Activated CD8-positive, alpha-beta memory T cell treated with anti-CD3 and anti-CD28 coated beads, Interleukin-2, amount 50 U/mL, for 1 hour (primary cell): ENCODE data around the gene CISTR.
"Not testable (repeated sequence)": the region's sequence is repeated elsewhere in the genome, so short reads cannot be mapped to it uniquely, and the experiment has no call there.

ENCODE experiments used
- DNase-seq: peaks from one replicate; pipeline ENCODE4 v3.0.0-alpha.2; 2020; ENCODE audit errors: extremely low read depth

The CISTR gene

DNA sequence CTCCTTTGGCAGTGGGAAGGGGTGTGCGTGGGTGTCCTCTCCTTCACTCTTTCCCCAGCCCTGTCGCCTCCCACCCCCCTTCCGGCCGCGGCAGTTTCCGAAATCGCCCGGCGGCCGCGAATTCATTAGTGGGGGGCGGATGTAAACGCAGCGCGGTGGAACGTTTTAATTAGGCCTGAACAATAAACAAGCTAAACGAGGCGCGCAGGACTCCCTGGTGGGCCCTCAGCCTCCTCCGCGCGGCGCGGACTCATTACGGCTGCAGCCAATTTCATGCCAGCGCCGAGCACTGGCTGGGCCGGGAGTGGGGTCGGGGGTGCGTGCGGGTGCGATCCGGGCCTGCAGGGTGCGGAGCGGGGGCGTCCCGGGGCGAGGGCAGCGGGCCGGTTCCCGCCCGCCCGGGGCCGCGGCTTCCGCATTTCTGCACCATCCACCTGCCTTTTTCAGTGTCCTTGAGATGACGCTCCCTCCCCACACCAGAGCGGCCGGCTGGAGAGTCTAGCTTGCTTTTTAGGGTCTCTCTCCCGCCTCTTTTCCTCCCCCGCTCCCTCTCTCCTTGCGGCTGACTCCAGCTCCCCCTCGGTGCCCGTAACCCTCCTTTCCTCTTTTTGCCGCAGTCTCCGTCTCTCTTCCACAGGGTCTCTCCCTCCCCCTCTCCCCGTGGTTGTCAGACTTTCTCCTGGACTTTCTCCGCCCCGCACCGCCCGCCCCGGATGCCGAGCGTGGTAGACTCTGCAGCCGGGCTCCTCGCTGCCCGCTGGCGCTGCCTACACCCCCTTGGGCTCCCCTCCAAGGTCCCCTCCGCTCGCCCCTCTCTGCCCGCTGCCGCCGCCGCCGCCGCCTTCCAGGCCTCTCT, at the start of gene CISTR:
Gene CISTR, minus strand, starts transcription at position 644 of the 856 bp plus-strand sequence.
- DNase-seq, result no peak

- no peak for DNase-seq
Observed at GRCh38 chr12:53798575-53798974, 46.8 kb upstream of the CISTR start.

DNA sequence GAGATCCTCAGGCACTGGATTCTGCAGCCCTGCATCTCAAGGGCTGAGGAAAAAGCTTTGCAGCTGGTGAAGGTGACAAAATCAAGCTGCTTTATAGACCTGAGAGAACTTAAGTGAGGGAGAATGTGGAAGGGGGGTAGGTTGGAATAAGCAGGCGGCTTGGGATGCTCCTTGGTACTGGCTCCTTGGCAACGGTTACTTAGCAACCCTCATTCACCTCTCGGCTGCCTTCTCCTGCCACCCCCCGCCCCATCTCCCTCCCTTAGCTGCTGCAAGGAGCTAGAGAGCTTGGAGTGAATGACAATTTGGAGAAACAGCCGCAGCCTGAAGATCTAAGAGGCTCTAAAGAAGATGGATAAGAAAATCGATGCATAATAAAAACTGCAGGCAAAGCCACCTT, 44.1 kb upstream of the CISTR start:
- DNase-seq, result no peak

GRCh38 chr12:53793221-53793620, 41.4 kb upstream of the CISTR start:
- DNase-seq, result no peak

- DNase-seq, result no peak
Observed at GRCh38 chr12:53791735-53792326, 40.1 kb upstream of the CISTR start.

DNA sequence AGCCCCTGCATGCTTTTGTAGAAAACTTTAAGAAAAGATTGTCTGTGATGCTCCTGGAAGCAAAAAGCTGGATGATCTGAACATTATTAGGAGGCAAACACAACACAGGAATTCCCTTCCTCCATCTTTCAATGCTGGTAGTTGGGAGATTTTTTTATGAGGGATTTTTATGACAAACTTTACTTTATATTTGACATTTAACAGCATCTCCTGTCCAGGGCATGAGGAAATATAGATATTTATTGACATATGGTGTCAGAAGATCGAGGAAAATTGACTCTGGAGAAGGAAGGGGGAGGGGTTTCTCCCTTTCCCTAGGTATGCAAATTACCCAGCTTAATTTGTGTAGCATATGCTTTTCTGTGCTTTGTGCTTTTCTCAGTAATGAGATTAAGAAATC, 37.8 kb upstream of the CISTR start:
- DNase-seq, result no peak

DNA sequence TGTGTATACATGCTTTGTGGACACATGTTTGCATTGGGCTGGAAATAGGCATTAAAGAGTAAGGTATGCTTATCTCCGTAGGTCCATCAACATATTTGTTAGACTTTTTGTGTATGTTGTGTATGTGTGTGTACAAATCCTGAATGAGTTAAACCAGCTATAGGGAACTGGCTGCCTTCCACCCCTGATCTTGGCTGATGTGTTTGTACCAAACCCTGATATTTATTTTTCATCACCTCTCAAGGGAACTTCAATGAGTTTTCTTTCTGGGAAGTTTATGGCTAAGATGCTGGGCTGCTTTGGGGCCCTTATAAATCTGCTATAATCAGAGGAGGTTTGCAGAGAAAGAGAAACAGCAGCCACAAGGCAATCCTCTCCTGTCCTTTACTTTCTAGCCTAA, 37.1 kb upstream of the CISTR start:
- no peak for DNase-seq

DNA sequence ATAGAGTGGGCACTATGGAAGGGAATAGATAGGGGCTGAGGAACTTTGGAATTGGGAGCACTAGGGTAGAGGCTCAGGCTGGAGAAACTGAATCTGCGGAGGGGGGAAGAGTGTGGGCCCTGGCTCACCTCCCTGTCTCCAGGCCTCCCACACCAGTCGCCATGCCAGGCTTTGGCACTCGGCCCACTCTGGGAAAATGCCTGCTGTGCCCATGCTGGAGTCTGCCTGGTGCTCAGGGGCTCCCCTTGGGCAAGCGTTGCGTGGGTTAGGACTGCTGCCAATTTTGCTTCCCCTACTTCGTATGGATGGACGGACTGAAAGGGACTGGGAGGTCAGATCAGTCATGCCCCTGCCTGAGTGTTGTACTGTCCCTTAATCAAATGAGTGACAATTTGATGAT, 34.6 kb upstream of the CISTR start:
- DNase-seq, result no peak

GRCh38 chr12:53785161-53785560, 33.4 kb upstream of the CISTR start:
- DNase-seq, result no peak

- DNase-seq, result no peak
Observed at GRCh38 chr12:53782093-53782703, 30.4 kb upstream of the CISTR start.

- no peak for DNase-seq
Observed at GRCh38 chr12:53781228-53781801, 29.5 kb upstream of the CISTR start.

GRCh38 chr12:53780323-53780722, 28.5 kb upstream of the CISTR start:
- no peak for DNase-seq

DNA sequence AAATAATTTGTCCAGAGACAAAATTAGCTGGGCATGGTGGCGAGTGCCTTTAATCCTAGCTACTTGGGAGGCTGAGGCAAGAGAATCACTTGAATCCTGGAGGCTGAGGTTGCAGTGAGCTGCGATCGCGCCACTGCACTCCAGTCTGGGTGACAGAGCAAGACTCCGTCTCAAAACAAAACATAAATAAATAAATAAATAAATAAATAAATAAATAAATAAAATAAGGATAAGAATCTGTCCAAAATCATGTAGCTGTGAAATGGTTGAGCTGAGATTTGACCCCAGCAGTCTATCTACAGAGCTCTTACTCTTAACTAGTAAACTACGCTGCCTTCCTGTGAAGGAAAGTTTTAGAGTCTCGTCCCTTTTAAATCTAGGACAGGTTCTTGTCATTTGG, 27.9 kb upstream of the CISTR start:
- DNase-seq, result not testable (repeated sequence)

DNA sequence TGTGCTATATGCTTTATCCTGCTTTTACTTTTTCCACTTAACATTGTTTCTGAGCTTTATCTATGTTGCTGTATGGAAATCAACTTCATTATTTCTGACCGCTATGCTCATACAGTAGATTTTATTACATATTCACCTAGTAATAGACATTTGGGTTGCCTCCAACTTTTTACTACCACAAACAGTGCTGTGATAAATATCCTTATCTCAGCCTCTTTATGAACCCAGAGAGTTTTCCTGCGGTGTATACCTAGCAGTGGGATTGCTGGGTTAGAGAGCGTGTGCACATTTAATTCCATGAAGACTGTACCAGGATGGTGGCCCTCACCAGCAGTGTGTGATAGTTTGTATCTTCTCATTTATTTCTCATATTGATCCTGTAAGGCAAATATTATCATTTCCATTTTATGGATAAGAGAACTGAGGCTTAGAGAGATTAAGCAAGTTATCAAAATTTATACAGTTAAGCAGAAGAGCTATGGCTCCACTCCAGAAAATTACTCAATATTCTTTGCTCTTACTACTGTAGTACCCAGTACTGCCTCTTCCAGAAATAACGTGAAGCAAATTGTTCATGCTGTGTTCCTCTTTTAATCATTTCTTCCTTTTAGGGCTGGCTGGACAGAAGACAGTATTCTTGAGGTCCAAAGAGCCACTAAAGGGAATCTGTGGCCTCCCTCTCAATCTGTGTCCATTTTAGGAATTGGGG, 26.3 kb upstream of the CISTR start:
- no peak for DNase-seq

DNA sequence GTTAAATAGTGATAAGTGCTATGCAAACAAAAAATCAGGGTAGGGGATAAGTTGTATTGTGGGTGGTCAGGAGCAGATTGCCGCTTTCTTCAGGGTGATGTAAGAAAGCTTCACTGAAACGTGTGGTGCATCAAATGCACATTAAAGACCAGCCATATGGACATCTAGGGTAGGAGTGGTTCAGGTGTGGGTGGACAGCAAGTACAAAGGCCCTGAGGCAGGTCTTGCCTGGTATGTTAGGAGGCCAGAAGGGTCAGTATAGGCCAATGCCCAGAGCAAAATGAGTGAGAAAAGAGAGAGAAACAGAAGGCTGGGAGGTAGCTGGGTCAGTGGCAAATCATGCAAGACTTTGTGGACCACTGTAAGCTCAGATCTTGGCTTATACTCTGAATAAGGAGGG, 25.6 kb upstream of the CISTR start:
- DNase-seq, result no peak

GRCh38 chr12:53776872-53777271, 25.1 kb upstream of the CISTR start:
- DNase-seq, result no peak

- no peak for DNase-seq
Observed at GRCh38 chr12:53775478-53776145, 23.8 kb upstream of the CISTR start.

DNA sequence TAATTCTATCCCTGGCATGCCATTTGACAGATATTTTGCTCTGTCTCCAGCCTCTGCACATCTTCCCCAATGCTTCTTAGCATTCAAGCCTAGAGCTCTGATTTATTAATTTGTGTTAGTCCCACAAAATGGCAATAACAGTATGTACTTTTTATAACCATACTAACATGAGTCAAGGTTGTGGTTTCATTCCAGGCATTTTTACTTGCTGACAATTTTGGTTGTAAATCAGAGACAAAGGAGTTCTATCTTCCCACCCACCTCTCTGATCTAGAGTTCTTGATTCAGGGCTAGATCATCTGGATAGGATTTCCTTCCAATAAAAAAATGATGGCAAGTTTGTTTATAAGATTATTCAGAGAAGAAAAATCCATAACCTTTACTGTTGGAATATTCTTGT, 18.5 kb upstream of the CISTR start:
- DNase-seq, result no peak

DNA sequence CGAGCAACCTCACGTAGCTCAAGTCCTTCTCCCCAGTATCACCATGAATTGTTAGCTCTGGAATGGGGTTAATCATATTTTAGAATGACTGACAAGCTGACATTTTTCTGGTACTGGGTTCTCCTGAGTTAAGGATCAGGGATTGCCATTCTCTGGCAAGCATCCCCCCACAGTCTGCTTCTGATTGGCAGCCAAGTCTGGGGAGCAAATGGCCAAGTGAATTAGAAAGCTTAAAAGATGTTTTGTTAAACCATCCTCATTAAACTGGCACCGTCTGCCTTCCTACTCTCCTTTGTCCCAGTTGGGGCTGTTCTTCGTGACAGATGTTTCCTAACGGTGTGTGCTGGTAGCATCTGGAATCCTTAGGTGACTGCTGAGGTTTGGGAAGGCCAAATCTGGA, 17.2 kb upstream of the CISTR start:
- no peak for DNase-seq

- no peak for DNase-seq
Observed at GRCh38 chr12:53766881-53767280, 15.1 kb upstream of the CISTR start.

DNA sequence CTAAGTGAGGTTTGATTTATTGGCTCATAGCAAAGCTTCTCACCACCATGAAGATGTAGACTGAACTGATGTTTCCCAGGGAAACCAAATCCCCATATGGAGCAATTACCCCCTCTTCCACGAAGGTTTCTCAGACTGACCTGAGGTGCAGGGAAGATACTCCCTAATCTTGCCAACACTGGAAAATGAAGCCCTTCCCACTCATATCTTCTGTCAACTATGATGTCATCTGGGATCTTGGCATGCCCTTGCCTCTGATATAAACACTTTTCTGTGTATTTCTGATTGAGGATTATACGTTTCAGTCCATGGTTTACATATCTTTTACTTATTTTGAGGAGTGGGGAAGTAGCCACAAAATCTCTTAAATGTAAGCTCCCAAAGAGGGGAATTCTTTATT, 14.1 kb upstream of the CISTR start:
- DNase-seq, result no peak

GRCh38 chr12:53764615-53765014, 12.8 kb upstream of the CISTR start:
- no peak for DNase-seq
